ENCODE results near the gene NTSR2.

DNA sequence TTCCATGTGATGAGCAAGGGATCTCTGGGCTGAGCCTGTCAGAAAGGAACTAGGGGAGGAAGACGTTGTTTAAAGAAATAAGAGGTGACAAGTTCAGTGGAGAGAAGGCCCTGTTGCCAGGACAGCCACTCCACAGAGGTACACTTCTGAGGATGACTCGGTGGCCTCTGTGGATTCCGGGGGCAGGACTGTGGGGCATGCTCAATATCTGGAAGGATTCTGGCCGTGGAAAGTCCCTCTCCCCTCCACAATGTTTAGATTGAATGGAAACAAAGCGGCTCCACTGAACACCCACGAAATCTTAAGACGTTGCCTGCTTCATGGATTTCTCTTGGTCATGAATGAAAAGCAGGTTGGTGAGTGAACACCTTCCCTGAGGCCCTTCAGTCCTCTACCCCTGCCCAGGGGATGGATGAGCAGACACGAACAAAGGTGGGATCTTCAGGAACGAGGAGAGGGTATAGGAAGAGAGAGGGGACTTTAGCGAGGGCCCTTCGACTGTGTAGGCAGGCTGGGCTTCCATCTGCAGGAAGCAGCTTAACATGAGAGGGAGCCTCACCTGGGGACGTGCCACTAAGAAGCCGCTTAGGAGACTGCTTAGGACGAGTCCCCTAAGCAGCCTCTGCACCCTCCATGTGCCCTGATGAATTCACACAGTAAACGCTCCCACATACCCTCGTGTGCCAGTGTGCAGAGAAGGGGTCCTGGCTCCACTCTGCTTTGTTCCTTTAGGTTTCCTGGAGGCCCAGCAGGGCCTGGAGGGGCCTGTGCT is 1.9 kb downstream of the NTSR2 start:
- TF ChIP-seq, protein P1, sequence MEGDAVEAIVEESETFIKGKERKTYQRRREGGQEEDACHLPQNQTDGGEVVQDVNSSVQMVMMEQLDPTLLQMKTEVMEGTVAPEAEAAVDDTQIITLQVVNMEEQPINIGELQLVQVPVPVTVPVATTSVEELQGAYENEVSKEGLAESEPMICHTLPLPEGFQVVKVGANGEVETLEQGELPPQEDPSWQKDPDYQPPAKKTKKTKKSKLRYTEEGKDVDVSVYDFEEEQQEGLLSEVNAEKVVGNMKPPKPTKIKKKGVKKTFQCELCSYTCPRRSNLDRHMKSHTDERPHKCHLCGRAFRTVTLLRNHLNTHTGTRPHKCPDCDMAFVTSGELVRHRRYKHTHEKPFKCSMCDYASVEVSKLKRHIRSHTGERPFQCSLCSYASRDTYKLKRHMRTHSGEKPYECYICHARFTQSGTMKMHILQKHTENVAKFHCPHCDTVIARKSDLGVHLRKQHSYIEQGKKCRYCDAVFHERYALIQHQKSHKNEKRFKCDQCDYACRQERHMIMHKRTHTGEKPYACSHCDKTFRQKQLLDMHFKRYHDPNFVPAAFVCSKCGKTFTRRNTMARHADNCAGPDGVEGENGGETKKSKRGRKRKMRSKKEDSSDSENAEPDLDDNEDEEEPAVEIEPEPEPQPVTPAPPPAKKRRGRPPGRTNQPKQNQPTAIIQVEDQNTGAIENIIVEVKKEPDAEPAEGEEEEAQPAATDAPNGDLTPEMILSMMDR (IDR thresholded peaks at IDR 0.05) = no peak
- TF ChIP-seq POLR2A (IDR thresholded peaks at IDR 0.05) (no peak), EP300 (IDR thresholded peaks at IDR 0.05) (no peak)

Data from tibial nerve (tissue), 4 donors.